Measurements from ENCODE around the gene DRD1.
"Not testable (repeated sequence)": the region's sequence is repeated elsewhere in the genome, so short reads cannot be mapped to it uniquely, and the experiment has no call there.

Gene DRD1

GRCh38 chr5:175456105-175456742 is 12.2 kb upstream of the DRD1 start:
- TF ChIP-seq CTCF (IDR thresholded peaks at IDR 0.05; ENCODE audit: insufficient read depth, low read depth, low read length, missing control alignments): no peak
- H3K4me3 ChIP-seq (ENCODE audit: low read length): no peak overlapping the region
- DNase-seq (ENCODE audit: low read depth): no peak

- DNase-seq (ENCODE audit: low read depth); H3K4me3 ChIP-seq (ENCODE audit: low read length): not testable (repeated sequence)
These were observed 10.4 kb upstream of the DRD1 start for GRCh38 chr5:175454338-175454737.

GRCh38 chr5:175452166-175452565 is 8.2 kb upstream of the DRD1 start:
- no peak for DNase-seq (ENCODE audit: low read depth)
- no peak for TF ChIP-seq CTCF (IDR thresholded peaks at IDR 0.05; ENCODE audit: insufficient read depth, low read depth, low read length, missing control alignments)
- no peak overlapping the region for H3K4me3 ChIP-seq (ENCODE audit: low read length)

GRCh38 chr5:175448276-175448675 is 4.3 kb upstream of the DRD1 start:
- no peak for TF ChIP-seq CTCF (IDR thresholded peaks at IDR 0.05; ENCODE audit: insufficient read depth, low read depth, low read length, missing control alignments)
- no peak for DNase-seq (ENCODE audit: low read depth)
- H3K4me3 ChIP-seq (ENCODE audit: low read length): no peak overlapping the region

GRCh38 chr5:175447571-175447970 is 3.6 kb upstream of the DRD1 start:
- DNase-seq (ENCODE audit: low read depth): no peak
- no peak overlapping the region for H3K4me3 ChIP-seq (ENCODE audit: low read length)
- no peak for TF ChIP-seq CTCF (IDR thresholded peaks at IDR 0.05; ENCODE audit: insufficient read depth, low read depth, low read length, missing control alignments)

GRCh38 chr5:175446378-175446777 is 2.4 kb upstream of the DRD1 start:
- not testable (repeated sequence) for DNase-seq (ENCODE audit: low read depth); H3K4me3 ChIP-seq (ENCODE audit: low read length)

GRCh38 chr5:175444905-175445456 is 999 bp upstream of the DRD1 start:
- DNase-seq (ENCODE audit: low read depth): no peak
- H3K4me3 ChIP-seq (ENCODE audit: low read length): no peak overlapping the region
- TF ChIP-seq CTCF (IDR thresholded peaks at IDR 0.05; ENCODE audit: insufficient read depth, low read depth, low read length, missing control alignments): no peak

GRCh38 chr5:175443514-175444059 is 395 bp downstream of the DRD1 start:
- no peak for DNase-seq (ENCODE audit: low read depth)
- no peak overlapping the region for H3K4me3 ChIP-seq (ENCODE audit: low read length)
- TF ChIP-seq CTCF (IDR thresholded peaks at IDR 0.05; ENCODE audit: insufficient read depth, low read depth, low read length, missing control alignments): no peak

Data from epithelial cell of esophagus (primary cell).